Mucosa of gallbladder (tissue), 1 donor: ENCODE data around the gene AKR1E2. TPM values are rescaled to one million over a fixed set of nuclear protein-coding genes. Genes with fewer than 3 reads are reported as not detected.

Experiments
- DNase-seq: peaks from one replicate; pipeline ENCODE4 v3.0.0-alpha.2; 2020; ENCODE audit warnings: low spot score
- total RNA-seq: library from RNA; stranded (reverse); gene quantifications from one replicate; pipeline ENCODE4 v1.2.1, GENCODE V29; 2021
- donor health status: DM: no; HTN: no; CAD: no.

AKR1E2 gene
- 15.2 TPM for total RNA-seq

DNA sequence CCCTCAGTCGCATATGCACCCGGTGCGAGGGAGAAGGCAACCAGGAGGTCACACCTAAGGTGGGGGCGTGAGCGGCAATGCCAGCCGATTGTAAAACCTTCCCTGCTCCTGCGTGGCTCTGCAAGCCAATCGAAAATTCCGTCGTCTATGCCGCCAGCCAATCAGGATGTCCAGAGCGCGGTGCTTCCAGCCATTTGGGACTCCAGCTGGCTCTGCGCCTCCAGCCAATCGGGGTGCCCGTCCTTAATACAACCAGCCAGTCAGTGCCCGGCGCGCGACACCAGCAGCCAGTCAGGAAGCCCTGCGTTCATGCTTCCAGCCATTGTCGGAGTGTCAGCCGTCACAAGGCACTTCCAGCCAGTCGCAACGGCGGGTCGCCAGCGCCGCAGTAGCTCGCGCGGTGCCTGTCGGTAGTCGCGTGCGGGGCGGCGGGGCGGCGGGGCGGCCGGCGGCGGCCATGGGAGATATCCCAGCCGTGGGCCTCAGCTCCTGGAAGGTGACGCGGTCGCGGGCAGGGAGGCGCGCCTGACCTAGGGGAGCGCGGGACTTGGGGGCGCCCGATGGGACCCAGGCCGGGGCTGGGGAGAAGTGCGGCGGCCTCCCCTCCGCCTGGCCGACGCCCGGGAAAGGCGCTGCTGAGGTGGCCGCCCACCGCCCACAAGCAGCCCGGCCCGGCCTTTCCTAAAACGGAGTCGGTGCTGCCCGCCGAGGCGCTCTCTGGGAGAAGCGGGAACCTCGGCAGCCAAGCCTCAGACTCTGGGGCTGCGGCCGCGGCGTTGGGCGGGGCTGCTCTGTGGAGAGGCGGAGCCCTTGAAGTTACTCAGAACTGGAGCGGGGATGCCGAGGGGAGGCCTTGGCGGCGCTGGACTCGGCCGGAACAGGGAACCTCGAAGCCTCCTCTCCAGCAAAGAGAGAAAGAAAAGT, at the start of gene AKR1E2:
TSS of gene AKR1E2 (plus strand) at position 340 of the 924 bp plus-strand sequence. CDS start at position 458, 118 bp downstream.
- peak; percentile 91 for DNase-seq

GRCh38 chr10:4776234-4776638, 49.8 kb upstream of the AKR1E2 start:
- DNase-seq = no peak

DNA sequence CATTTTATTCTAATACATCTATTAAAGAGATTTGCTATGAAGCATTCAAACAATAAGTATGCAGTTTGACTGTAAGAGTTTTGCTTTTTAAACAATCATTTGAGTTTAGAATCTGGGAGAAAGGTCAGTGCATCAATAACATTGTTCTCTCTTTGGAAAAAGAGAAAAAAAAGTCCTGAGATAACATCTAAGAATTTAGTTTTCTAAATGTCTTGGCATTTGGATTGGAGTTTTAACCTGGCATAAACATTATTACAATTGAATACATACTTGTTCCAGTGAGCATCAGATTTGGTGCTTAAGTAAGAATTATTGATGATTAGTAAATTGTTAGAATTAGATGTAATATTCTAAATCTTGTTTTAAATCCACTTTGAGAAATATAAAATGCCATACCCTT, 47.2 kb upstream of the AKR1E2 start:
- DNase-seq = no peak

- no peak for DNase-seq
Observed at GRCh38 chr10:4780091-4780490, 45.9 kb upstream of the AKR1E2 start.

GRCh38 chr10:4780782-4781181, 45.2 kb upstream of the AKR1E2 start:
- no peak for DNase-seq

DNA sequence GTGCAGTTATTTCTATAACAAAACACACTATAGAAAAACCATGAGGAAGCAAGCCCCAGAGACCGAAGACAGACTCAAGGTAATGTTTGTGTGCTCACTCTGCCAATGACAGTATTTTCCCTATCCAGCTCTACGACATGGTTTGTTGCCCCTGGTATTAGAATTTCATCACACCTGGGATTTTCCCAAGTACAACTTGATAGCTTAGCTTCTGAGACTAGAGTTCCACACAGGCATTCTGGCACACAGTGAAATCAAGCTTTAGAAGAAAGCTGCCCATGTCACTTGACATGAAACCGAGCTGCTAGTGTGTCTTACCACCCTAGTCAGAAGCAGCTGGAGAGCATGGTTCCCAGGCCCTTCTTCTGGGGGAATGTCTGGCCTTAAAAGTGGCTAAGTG, 44.1 kb upstream of the AKR1E2 start:
- no peak for DNase-seq

GRCh38 chr10:4784667-4785333, 41.2 kb upstream of the AKR1E2 start:
- DNase-seq = no peak

DNA sequence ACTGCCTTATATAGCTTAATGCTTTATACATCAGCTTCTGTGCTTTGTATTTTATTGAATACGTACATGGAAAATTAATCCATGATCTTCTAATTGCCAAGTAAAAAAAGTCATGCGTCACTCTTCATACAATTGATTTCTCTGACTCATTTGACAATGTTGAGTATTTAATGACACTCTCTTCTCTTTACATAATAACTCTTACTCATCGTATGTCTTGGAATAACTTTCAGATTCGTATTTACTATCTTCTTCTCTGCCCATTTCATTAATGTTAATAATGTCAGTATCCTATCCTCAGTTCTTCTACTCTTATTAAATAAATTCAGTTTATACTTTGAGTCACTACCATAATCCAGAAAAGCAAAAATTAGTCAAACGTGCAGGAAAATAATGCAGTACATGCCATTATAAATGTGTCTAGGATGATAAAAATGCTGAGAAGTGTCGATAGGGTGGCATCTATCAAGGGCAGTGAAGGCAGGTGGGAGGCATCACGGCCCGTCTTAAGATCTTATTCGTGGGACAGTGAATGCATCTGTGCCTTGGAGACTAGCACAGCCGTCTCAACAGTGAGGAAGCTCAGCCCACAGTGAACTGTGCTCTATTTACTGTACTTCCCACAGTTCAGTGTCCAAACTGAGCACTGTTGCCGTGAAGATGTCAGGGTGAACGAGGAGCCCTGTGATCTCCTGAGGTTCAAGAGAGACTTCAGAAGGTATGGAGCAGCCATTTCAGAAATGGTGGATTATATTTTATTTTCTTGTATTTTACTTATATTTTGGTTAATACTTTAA, 39.8 kb upstream of the AKR1E2 start:
- no peak for DNase-seq

- DNase-seq = no peak
Observed at GRCh38 chr10:4790045-4790444, 36.0 kb upstream of the AKR1E2 start.

DNA sequence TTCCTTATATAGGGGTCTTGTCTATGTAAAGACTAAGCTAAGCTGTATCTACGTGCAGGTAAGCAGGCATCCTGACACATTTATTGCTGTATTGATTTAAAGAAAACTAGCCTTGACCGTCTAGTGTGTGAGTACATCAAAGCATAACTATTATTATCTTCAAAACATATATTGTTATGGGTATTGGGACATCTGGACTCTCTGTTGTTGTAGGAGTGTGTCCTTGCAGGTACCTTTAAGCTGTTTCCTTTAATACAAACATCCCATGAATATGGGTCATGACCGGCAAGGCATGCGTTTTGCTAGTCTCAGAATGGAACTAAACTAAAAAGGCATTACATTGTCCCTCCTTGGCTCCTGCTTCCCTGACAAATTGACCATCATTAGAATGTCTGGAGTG, 35.1 kb upstream of the AKR1E2 start:
- DNase-seq = no peak

GRCh38 chr10:4792381-4792780, 33.6 kb upstream of the AKR1E2 start:
- DNase-seq = no peak

- DNase-seq = no peak
Observed at GRCh38 chr10:4801405-4801804, 24.6 kb upstream of the AKR1E2 start.

- DNase-seq = no peak
Observed at GRCh38 chr10:4802711-4803487, 23.1 kb upstream of the AKR1E2 start.

GRCh38 chr10:4803822-4804221, 22.2 kb upstream of the AKR1E2 start:
- no peak for DNase-seq

- DNase-seq = no peak
Observed at GRCh38 chr10:4804465-4804864, 21.5 kb upstream of the AKR1E2 start.

- DNase-seq = no peak
Observed at GRCh38 chr10:4806534-4806933, 19.5 kb upstream of the AKR1E2 start.

DNA sequence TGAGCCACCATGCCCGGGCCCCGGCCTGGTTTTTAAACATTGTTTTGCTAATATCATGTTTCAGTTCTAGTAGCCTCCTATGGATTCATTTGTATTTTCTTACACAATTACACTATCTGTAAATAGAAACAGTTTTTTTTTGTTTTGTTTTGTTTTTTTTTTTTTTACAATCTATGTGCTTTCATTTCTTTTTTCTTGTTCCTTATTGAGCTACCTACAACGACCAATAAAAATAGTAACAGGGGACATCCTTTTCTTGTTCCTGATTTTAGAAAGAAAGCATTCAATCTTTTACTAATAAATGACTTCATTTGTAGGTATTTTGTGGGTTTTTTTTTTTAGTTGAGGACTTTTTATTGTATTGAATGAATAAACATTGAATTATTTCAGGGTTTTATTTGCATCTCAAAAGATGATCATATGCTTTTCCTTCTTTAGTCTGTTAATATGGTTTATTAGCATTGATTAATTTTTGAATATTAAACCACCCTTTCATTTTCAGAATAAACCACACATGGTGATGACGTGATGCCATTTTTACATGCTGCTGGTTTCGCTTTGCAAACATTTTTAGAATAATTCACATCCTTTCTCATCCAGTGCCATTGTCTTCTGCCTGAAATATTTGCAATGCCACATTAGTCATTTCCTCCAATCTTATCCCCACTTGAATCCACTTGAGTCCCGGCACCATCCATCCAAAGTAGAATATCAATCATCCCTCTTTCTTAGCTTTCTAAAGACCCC, 18.1 kb upstream of the AKR1E2 start:
- no peak for DNase-seq

DNA sequence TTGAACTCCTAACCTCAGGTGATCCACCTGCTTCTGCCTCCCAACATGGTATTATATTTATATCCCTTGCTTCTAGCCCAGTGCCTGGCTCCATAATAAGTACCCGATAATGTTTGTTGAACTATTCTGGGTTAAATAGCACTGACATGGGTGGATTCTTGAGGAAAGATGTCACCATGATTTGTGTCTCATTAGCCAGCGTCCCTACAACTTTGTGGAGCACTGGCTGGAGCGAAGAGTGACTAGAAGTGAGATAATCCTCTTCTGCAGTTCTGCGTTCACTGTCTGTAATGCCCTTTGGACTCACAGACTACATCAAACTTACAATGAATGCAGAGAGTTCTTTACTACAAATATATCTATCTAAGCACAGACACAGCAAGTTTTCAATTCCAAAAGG, 16.9 kb upstream of the AKR1E2 start:
- DNase-seq = no peak

GRCh38 chr10:4810092-4810491, 15.9 kb upstream of the AKR1E2 start:
- no peak for DNase-seq

GRCh38 chr10:4812046-4812445, 14.0 kb upstream of the AKR1E2 start:
- DNase-seq = no peak

DNA sequence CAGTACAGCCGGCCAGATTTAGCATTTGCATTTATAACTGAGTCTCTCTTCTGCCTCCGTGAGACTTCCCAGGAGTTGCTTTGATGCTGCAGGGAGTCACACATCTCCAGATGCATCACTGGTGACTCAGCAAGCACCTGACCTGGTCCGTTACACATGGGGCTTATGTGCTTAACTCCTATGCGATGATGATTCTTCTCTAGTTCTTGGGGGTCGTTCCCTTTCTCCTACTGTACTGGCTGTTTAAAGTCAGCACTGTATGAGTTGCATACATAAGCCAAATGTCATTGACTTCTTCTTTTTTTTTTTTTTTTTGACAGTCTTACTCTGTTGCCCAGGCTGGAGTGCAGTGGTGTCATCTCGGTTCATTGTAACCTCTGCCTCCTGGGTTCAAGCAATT, 13.0 kb upstream of the AKR1E2 start:
- DNase-seq = no peak
